Vagina (tissue), 2 donors: ENCODE results near the gene SRXN1. TPM values are rescaled to one million over a fixed set of nuclear protein-coding genes. Genes with fewer than 3 reads are reported as not detected.

Experiments
- DNase-seq, 2 donors: peaks; one replicate each; pipeline ENCODE4 v3.0.0-alpha.2; 2017; ENCODE audit errors: extremely low spot score in 2 of 2
- H3K27ac ChIP-seq: fragments of 200-600 bp; sonication (generic); one replicate; pipeline ENCODE4 v1.5.1; 2019
- H3K27me3 ChIP-seq: fragments of 200-600 bp; sonication (generic); one replicate; pipeline ENCODE4 v1.5.1; 2019
- H3K36me3 ChIP-seq, 2 donors: fragments of 200-600 bp; sonication (generic); one replicate each; pipeline ENCODE4 v1.5.1; 2017 to 2019
- H3K4me1 ChIP-seq: fragments of 200-600 bp; sonication (generic); one replicate; pipeline ENCODE4 v1.5.1; 2019
- H3K4me3 ChIP-seq, 2 donors: fragments of 200-600 bp; sonication (generic); 1 replicate in 1 of 2; 2 replicates in 1 of 2; pipeline ENCODE4 v1.5.1; 2016 to 2019
- H3K9me3 ChIP-seq: fragments of 200-600 bp; sonication (generic); one replicate; pipeline ENCODE4 v1.5.1; 2019
- POLR2A ChIP-seq, 2 donors: fragments of 450-650 bp; IDR thresholded peaks; one replicate each; pipeline ENCODE4 v1.6.1; 2017; ENCODE audit warnings: antibody characterized with exemption in 2 of 2, mild to moderate bottlenecking in 2 of 2, moderate library complexity in 2 of 2
- POLR2AphosphoS5 ChIP-seq, 2 donors: sonication (generic); formaldehyde crosslinking; IDR thresholded peaks; one replicate each; pipeline ENCODE4 v1.9.0; 2017; ENCODE audit warnings: antibody characterized with exemption in 2 of 2, mild to moderate bottlenecking in 2 of 2, low read depth in 1 of 2; ENCODE audit not compliant: insufficient read depth in 1 of 2
- intact Hi-C: fragments of 100-400 bp; cut with DNase I; formaldehyde crosslinking; loops from one replicate; pipeline ENCODE4 v1.15.1; 2023
- total RNA-seq: library from RNA; depleted of rRNA; stranded (reverse); fragments of >200 nt; gene quantifications from one replicate; pipeline ENCODE4 v1.2.3, GENCODE V29; 2016
- TF ChIP-seq, protein P1 (sequence below), 3 experiments: fragments of 450-650 bp in 2 of 3; fragments of 200-600 bp in 1 of 3; sonication (generic) in 1 of 3; IDR thresholded peaks; one replicate each; pipeline ENCODE4 v1.5.1; 2017 to 2019; ENCODE audit warnings: antibody characterized with exemption in 3 of 3, mild to moderate bottlenecking in 2 of 3, moderate library complexity in 2 of 3

SRXN1 gene
- total RNA-seq, 1 donor from 2014 or later: 23.8 TPM

DNA sequence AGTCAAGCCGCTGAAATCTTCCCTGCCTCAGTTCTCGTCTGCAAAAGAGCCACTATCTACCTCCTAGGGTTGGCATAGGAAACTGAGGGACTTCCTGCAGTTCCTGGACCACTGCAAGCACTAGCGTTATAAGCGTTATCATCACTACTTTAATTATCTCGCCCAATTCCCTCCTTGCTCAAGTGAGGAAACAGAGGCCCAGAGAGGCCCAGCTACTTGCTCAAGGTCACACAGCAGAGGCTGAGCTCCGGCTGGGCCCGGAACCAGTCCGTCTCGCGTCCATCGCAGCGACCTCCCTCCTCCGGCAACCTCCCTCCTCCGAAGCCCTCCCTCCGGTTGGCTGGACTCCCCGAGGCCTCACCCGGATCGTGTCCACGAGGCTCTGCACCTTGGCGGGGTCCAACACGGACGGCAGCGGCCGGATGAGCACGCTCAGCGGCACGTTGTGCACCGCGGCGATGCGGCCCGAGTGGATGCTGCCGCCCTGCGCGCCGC lies 338 bp downstream of the SRXN1 start:
- Histone ChIP-seq H3K27ac (peak overlapping the region; percentile 87), H3K36me3 (peaks cover 0 to 13% of the 10 kb centered on the region in 2 donors), H3K9me3 (no peaks in the 10 kb centered on the region), H3K27me3 (no peaks in the 10 kb centered on the region), H3K4me1 (peaks cover 25% of the 10 kb centered on the region), H3K4me3 (peak overlapping the region; percentile 75 to 84)
- DNase-seq: no peak
- no peak for TF ChIP-seq POLR2AphosphoS5 (IDR thresholded peaks at IDR 0.05; ENCODE audit: insufficient read depth in 1 of 2, low read depth in 1 of 2)
- TF ChIP-seq POLR2A (IDR thresholded peaks at IDR 0.05): no peak
- TF ChIP-seq, protein P1, sequence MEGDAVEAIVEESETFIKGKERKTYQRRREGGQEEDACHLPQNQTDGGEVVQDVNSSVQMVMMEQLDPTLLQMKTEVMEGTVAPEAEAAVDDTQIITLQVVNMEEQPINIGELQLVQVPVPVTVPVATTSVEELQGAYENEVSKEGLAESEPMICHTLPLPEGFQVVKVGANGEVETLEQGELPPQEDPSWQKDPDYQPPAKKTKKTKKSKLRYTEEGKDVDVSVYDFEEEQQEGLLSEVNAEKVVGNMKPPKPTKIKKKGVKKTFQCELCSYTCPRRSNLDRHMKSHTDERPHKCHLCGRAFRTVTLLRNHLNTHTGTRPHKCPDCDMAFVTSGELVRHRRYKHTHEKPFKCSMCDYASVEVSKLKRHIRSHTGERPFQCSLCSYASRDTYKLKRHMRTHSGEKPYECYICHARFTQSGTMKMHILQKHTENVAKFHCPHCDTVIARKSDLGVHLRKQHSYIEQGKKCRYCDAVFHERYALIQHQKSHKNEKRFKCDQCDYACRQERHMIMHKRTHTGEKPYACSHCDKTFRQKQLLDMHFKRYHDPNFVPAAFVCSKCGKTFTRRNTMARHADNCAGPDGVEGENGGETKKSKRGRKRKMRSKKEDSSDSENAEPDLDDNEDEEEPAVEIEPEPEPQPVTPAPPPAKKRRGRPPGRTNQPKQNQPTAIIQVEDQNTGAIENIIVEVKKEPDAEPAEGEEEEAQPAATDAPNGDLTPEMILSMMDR (IDR thresholded peaks at IDR 0.05): no peak
- intact Hi-C loops: no loop called here

DNA sequence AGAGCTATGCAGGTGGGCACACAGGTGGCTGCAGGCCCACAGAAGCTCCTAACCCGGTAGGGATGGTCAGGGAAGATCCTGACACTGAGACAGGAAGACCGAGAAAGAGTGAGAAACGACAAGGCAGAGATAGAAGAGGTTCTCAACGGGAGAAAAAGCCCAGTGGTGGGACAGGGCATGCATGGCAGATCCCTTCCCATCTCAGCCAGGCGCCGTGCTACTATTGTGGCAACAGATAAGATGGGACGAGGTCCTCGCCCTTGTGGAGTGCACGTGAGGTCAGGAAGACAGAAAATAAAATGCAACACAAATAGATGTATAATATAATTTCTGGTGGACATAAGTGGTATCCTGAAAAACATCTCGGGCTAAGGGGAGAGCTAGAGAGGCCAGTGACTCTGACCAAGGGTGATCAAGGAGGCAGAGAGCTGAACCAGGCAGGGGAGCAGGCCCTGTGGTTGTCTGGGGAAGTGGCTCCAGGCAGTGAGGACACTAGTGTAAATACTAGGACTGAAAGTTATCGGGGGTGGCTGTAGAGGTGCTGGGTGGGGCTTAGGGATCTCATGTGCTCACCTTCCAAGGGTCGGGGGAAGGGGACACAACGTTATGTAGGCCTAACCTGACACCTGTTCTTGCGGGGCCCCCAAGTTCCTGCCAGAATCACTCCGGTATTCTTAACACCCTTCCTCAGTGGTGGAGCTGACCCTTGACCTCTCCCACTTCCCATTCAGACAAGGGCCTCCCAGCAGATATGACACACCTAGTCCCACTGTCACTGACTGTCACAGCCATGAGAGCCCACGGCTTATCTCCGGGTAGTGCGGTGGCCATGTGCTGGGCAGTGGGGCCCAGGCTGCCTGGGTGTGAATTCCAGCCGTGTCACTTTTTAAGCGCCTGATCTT lies 1.0 kb downstream of the SRXN1 start:
- no peaks in the 10 kb centered on the region for H3K9me3 ChIP-seq
- intact Hi-C loops: no loop called here
- TF ChIP-seq, protein P1 (IDR thresholded peaks at IDR 0.05): no peak
- TF ChIP-seq POLR2AphosphoS5 (IDR thresholded peaks at IDR 0.05; ENCODE audit: insufficient read depth in 1 of 2, low read depth in 1 of 2): no peak
- peak overlapping the region; percentile 87 for H3K27ac ChIP-seq
- H3K4me3 ChIP-seq: peak overlapping the region; percentile 75 to 84
- no peak for DNase-seq
- peaks cover 25% of the 10 kb centered on the region for H3K4me1 ChIP-seq
- peaks cover 0 to 20% of the 10 kb centered on the region in 2 donors for H3K36me3 ChIP-seq
- no peaks in the 10 kb centered on the region for H3K27me3 ChIP-seq

DNA sequence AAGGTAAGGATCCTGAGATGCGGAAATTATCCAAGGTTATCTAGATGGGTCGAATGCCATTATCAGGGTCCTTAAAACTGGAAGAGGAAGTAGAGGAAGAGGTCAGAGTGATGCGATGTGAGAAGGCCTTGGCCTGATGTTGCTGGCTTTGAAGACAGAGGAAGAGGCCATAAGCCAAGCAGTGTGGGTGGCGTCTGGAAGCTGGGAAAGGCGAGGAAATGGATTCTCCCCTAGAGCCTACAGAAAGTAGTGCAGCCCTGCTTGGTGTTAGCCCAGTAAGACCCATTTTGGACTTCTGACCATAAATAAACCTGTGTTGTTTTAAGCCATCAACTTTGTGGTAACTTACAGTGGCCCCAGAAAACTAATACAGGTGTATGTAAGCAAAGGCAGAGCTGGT lies 2.0 kb downstream of the SRXN1 start:
- intact Hi-C loops: no loop called here
- no peak overlapping the region for H3K4me3 ChIP-seq
- H3K27me3 ChIP-seq: no peaks in the 10 kb centered on the region
- peaks cover 0 to 21% of the 10 kb centered on the region in 2 donors for H3K36me3 ChIP-seq
- H3K9me3 ChIP-seq: no peaks in the 10 kb centered on the region
- TF ChIP-seq POLR2A (IDR thresholded peaks at IDR 0.05) (no peak), POLR2AphosphoS5 (IDR thresholded peaks at IDR 0.05; ENCODE audit: insufficient read depth in 1 of 2, low read depth in 1 of 2) (no peak)
- TF ChIP-seq, protein P1 (IDR thresholded peaks at IDR 0.05): no peak
- peaks cover 25% of the 10 kb centered on the region for H3K4me1 ChIP-seq
- DNase-seq: no peak
- no peak overlapping the region for H3K27ac ChIP-seq

DNA sequence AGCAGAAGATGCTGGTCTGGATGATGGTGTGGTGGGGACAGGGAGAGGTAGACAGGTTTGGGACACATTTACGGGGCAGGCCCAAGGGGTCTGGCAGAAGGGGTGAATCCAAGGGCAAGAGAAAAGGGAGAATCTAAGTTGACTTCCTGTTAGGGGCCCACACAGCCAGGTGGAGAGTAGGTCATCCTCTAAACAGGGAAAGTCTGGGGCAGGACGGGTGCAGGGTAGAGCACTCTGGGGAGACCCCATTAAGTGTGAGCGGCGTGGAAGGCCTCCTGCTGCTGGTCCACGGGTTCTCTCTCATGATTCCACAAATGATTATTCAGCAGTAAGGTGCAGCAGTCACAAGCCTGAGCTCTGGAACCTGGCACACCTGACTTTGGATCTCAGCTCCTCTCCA lies 2.7 kb downstream of the SRXN1 start:
- no peaks in the 10 kb centered on the region for H3K27me3 ChIP-seq
- no peak overlapping the region for H3K4me3 ChIP-seq
- H3K36me3 ChIP-seq: peaks cover 0 to 21% of the 10 kb centered on the region in 2 donors
- intact Hi-C loops: no loop called here
- no peaks in the 10 kb centered on the region for H3K9me3 ChIP-seq
- no peak overlapping the region for H3K27ac ChIP-seq
- TF ChIP-seq POLR2A (IDR thresholded peaks at IDR 0.05) (no peak), POLR2AphosphoS5 (IDR thresholded peaks at IDR 0.05; ENCODE audit: insufficient read depth in 1 of 2, low read depth in 1 of 2) (no peak)
- TF ChIP-seq, protein P1 (IDR thresholded peaks at IDR 0.05): no peak
- peaks cover 32% of the 10 kb centered on the region for H3K4me1 ChIP-seq
- DNase-seq: no peak
